Esophagus muscularis mucosa (tissue), 3 donors: ENCODE measurements around the gene THRA.

Source experiments
- POLR2A ChIP-seq: fragments of 450-650 bp; IDR thresholded peaks from one replicate; pipeline ENCODE4 v1.6.1; 2017; ENCODE audit warnings: antibody characterized with exemption, moderate library complexity, mild to moderate bottlenecking, low read depth
- TF ChIP-seq, protein P1 (sequence below), 3 experiments: fragments of 200-600 bp in 2 of 3; fragments of 450-650 bp in 1 of 3; sonication (generic) in 2 of 3; IDR thresholded peaks; one replicate each; pipeline ENCODE4 v1.5.1; 2017 to 2019; ENCODE audit warnings: antibody characterized with exemption in 3 of 3, mild to moderate bottlenecking in 2 of 3, moderate library complexity in 1 of 3

DNA sequence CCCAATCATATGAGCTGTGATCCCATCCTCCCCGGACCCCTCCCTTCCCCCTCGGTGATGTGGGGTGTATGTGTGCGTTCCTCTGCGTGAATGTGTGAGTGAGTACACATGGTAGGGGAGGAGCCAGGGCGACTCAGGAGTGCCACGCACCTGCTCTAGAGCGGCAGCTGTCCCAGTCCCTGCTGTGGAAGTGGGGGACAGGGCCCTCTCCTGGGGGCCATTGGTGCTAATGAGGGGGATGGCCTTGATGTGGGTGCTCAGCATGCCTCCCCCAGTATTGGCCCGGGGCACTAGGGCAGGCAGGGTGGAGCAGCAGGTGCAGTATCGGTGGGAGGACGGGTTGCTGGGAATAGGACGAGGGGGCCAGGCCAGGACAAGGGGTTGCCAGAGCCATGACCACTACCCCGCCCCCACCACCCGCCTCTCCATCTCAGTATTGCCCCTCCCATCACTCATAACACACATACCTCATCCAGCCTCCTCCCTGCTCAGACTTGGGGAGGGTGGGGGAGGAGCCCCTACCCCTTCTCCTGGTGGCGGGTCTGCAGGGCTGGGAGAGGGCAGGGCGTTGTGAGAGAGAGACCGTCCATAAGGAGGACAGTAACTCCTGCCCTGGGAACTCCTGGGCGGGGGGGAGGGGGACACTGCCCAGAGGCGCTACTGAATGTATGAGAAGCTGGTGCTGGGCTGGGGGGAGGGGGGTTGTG lies 29.1 kb downstream of the THRA start:
- no peak for TF ChIP-seq POLR2A
- TF ChIP-seq, protein P1, sequence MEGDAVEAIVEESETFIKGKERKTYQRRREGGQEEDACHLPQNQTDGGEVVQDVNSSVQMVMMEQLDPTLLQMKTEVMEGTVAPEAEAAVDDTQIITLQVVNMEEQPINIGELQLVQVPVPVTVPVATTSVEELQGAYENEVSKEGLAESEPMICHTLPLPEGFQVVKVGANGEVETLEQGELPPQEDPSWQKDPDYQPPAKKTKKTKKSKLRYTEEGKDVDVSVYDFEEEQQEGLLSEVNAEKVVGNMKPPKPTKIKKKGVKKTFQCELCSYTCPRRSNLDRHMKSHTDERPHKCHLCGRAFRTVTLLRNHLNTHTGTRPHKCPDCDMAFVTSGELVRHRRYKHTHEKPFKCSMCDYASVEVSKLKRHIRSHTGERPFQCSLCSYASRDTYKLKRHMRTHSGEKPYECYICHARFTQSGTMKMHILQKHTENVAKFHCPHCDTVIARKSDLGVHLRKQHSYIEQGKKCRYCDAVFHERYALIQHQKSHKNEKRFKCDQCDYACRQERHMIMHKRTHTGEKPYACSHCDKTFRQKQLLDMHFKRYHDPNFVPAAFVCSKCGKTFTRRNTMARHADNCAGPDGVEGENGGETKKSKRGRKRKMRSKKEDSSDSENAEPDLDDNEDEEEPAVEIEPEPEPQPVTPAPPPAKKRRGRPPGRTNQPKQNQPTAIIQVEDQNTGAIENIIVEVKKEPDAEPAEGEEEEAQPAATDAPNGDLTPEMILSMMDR (IDR thresholded peaks at IDR 0.05): no peak
